Lower lobe of right lung (tissue), 2 donors: ENCODE results near the gene NRN1L. TPM values are rescaled to one million over a fixed set of nuclear protein-coding genes. Genes with fewer than 3 reads are reported as not detected.

Experiments used
- ATAC-seq, 2 donors: fragments of 200-7000 bp; cut with Tn5 transposase; one replicate each; pipeline ENCODE4 v1.9.1; 2020 to 2022; ENCODE audit warnings: mild to moderate bottlenecking in 2 of 2, moderate library complexity in 2 of 2
- DNase-seq: peaks from one replicate; pipeline ENCODE4 v3.0.0-alpha.2; 2020
- H3K27ac ChIP-seq: fragments of 200-600 bp; one replicate; pipeline ENCODE4 v1.8.0; 2022
- H3K27me3 ChIP-seq: fragments of 200-600 bp; one replicate; pipeline ENCODE4 v1.8.0; 2022; ENCODE audit warnings: low read depth
- H3K36me3 ChIP-seq: fragments of 200-600 bp; one replicate; pipeline ENCODE4 v1.8.0; 2022; ENCODE audit warnings: mild to moderate bottlenecking
- H3K4me1 ChIP-seq: fragments of 200-600 bp; one replicate; pipeline ENCODE4 v1.8.0; 2022
- H3K4me3 ChIP-seq: fragments of 200-600 bp; one replicate; pipeline ENCODE4 v1.8.0; 2022; ENCODE audit warnings: mild to moderate bottlenecking
- H3K9me3 ChIP-seq: fragments of 200-600 bp; one replicate; pipeline ENCODE4 v1.8.0; 2022
- CTCF ChIP-seq: fragments of 200-600 bp; IDR thresholded peaks from one replicate; pipeline ENCODE4 v1.8.0; 2022; ENCODE audit warnings: antibody characterized with exemption, mild to moderate bottlenecking
- intact Hi-C: fragments of 100-400 bp; cut with DNase I; formaldehyde crosslinking; loops from one replicate; pipeline ENCODE4 v1.11.0; 2022
- total RNA-seq: library from RNA; stranded (reverse); fragmentation: NEBNext Ultra II Directional; extraction: Animal tissue kit (Norgen Biotek cat#: 25700); gene quantifications from one replicate; pipeline ENCODE4 v1.2.1, GENCODE V29; 2021
- donor health status: DM: no; HTN: yes; CAD: no; lungs with severe emphysema.

The NRN1L gene
- total RNA-seq, 1 donor from 2014 or later: 1.7 TPM

GRCh38 chr16:67885976-67886375 is 1.3 kb downstream of the NRN1L start:
- Histone ChIP-seq H3K27ac (no peak overlapping the region), H3K36me3 (peaks cover 41% of the 10 kb centered on the region), H3K27me3 (no peaks in the 10 kb centered on the region), H3K9me3 (no peaks in the 10 kb centered on the region), H3K4me1 (peaks cover 24% of the 10 kb centered on the region), H3K4me3 (no peak overlapping the region)
- intact Hi-C loops: no loop called here
- peak; percentile 1 for ATAC-seq
- no peak for TF ChIP-seq CTCF
- no peak for DNase-seq

GRCh38 chr16:67886387-67886786 is 1.7 kb downstream of the NRN1L start:
- TF ChIP-seq CTCF: no peak
- Histone ChIP-seq H3K4me3 (no peak overlapping the region), H3K36me3 (peaks cover 37% of the 10 kb centered on the region), H3K4me1 (peaks cover 24% of the 10 kb centered on the region), H3K27me3 (no peaks in the 10 kb centered on the region), H3K9me3 (no peaks in the 10 kb centered on the region), H3K27ac (peak overlapping the region; percentile 11)
- ATAC-seq (peak; percentile 48 to 50), DNase-seq (peak; percentile 63)
- intact Hi-C loops: no loop called here

GRCh38 chr16:67888331-67888730 is 3.6 kb downstream of the NRN1L start:
- no peaks in the 10 kb centered on the region for H3K27me3 ChIP-seq
- H3K27ac ChIP-seq: no peak overlapping the region
- H3K4me3 ChIP-seq: no peak overlapping the region
- intact Hi-C loops: no loop called here
- peaks cover 30% of the 10 kb centered on the region for H3K4me1 ChIP-seq
- DNase-seq (no peak), ATAC-seq (no peak)
- H3K36me3 ChIP-seq: peaks cover 17% of the 10 kb centered on the region
- no peaks in the 10 kb centered on the region for H3K9me3 ChIP-seq
- TF ChIP-seq CTCF: no peak

GRCh38 chr16:67892375-67892774 is 7.7 kb downstream of the NRN1L start:
- H3K4me1 ChIP-seq: peaks cover 45% of the 10 kb centered on the region
- intact Hi-C loops: no loop called here
- H3K36me3 ChIP-seq: no peaks in the 10 kb centered on the region

GRCh38 chr16:67892899-67893742 is 8.4 kb downstream of the NRN1L start, which contains the start of gene PSKH1:
PSKH1 (plus strand) TSS chr16:67893254; CDS start chr16:67908750, 15,496 bp downstream.
- Histone ChIP-seq H3K27me3 (no peaks in the 10 kb centered on the region), H3K4me3 (peak within 1 kb of the TSS; percentile 92), H3K36me3 (no peaks in the 10 kb centered on the region), H3K27ac (peak within 1 kb of the TSS; percentile 97), H3K4me1 (peaks cover 53% of the 10 kb centered on the region), H3K9me3 (no peaks in the 10 kb centered on the region)
- ATAC-seq: peak; percentile 98 to 99
- TF ChIP-seq CTCF: no peak
- DNase-seq: peak; percentile 97
- intact Hi-C loops: no loop called here

More at GRCh38 chr16:67892375-67892774, 7.7 kb downstream of the NRN1L start:
- no peak for DNase-seq
- H3K27ac ChIP-seq: peak overlapping the region; percentile 97
- TF ChIP-seq CTCF: no peak
- H3K27me3 ChIP-seq: no peaks in the 10 kb centered on the region
- H3K4me3 ChIP-seq: peak overlapping the region; percentile 92
- no peak for ATAC-seq
- H3K9me3 ChIP-seq: no peaks in the 10 kb centered on the region
